ENCODE results near the gene BTRC. TPM values are rescaled to one million over a fixed set of nuclear protein-coding genes. Genes with fewer than 3 reads are reported as not detected.

BTRC gene
- total and polyA plus RNA-seq, 2 donors (not counting 3 experiments of a cell fraction or from before 2014, with no cell fraction given), result 11.6 to 18.5 TPM

DNA sequence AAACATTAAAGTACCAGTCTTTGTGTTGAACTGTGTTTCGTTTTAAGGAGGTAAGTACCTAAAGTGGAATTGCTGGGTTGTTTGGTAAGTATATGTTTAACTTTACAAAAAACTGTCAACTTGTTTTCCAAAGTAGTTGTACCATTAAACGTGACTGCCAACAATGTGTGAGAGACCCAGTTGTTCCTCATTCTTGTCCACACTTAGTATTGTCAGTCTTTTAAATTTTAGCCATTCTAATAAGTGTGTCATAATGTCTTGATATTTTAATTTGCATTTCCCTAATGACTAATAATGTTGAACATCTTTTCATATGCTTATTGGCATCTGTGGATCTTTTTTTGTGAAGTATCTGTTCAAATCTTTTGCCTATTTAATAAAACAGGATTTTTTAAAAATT is 159.8 kb downstream of the BTRC start:
- dilution Hi-C loops (cut with MboI; ENCODE audit: extremely low pct_ligation_motif_present, low sequenced_read_pairs), result no loop called here
- POLR2A ChIA-PET, result no interaction called here
- no peak overlapping the region for H3K9ac ChIP-seq (replicated peaks; ENCODE audit: extremely low read depth, insufficient read depth, low read length)
- H3K4me1 ChIP-seq (ENCODE audit: control insufficient read depth, extremely low read depth, insufficient read depth, low read length), result no peaks in the 10 kb centered on the region
- H3K27ac ChIP-seq (ENCODE audit: insufficient read depth, low read depth, low read length), result no peak overlapping the region
- intact Hi-C loops (cut with micrococcal nuclease), result no loop called here
- TF ChIP-seq EZH2 (IDR thresholded peaks at IDR 0.05; ENCODE audit: borderline replicate concordance, low read depth, low read length, severe bottlenecking) (no peak), FOS (IDR thresholded peaks at IDR 0.05; ENCODE audit: borderline replicate concordance, insufficient read depth, low read length) (no peak), POLR2AphosphoS5 (IDR thresholded peaks at IDR 0.05; ENCODE audit: insufficient read depth, low read depth, low read length) (no peak), POLR2A (IDR thresholded peaks at IDR 0.05; ENCODE audit: low read depth, low read length) (no peak), GATA2 (IDR thresholded peaks at IDR 0.05; ENCODE audit: insufficient read depth, insufficient read length, low read depth, low read length) (no peak), MYC (IDR thresholded peaks at IDR 0.05; ENCODE audit: low read depth, low read length) (no peak), CTCF (IDR thresholded peaks at IDR 0.05; ENCODE audit: extremely low read depth in 1 of 2, insufficient read depth in 1 of 2, low read depth in 1 of 2, low read length in 2 of 2) (no peak), JUN (IDR thresholded peaks at IDR 0.05; ENCODE audit: borderline replicate concordance, insufficient read depth, insufficient read length, low read depth) (no peak)
- TF ChIP-seq, protein P1, sequence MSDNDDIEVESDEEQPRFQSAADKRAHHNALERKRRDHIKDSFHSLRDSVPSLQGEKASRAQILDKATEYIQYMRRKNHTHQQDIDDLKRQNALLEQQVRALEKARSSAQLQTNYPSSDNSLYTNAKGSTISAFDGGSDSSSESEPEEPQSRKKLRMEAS (IDR thresholded peaks at IDR 0.05; ENCODE audit: insufficient read depth, insufficient read length), result no peak
- H3K9me3 ChIP-seq (replicated peaks; ENCODE audit: control insufficient read depth, insufficient read depth, low read length), result no peaks in the 10 kb centered on the region
- H3K9me1 ChIP-seq (replicated peaks; ENCODE audit: control insufficient read depth, extremely low read depth, insufficient read depth, low read length), result no peaks in the 10 kb centered on the region
- no peaks in the 10 kb centered on the region for H3K36me3 ChIP-seq (ENCODE audit: control insufficient read depth in 2 of 2, extremely low read depth in 1 of 2, insufficient read depth in 2 of 2, low read length in 2 of 2)
- H3K79me2 ChIP-seq (ENCODE audit: control insufficient read depth, insufficient read depth, low read length), result no peaks in the 10 kb centered on the region
- FAIRE-seq, result no peak
- H3K27me3 ChIP-seq (ENCODE audit: control insufficient read depth in 2 of 2, insufficient read depth in 2 of 2, low read length in 2 of 2), result no peaks in the 10 kb centered on the region
- H4K20me1 ChIP-seq (replicated peaks; ENCODE audit: control insufficient read depth, extremely low read depth, insufficient read depth, low read length), result no peaks in the 10 kb centered on the region
- DNase-seq (ENCODE audit: low read depth, low spot score), result no peak
- no peak overlapping the region for H3K4me3 ChIP-seq (replicated peaks in 1 of 3; ENCODE audit: insufficient read depth in 1 of 3, low read depth in 1 of 3, low read length in 3 of 3)
- H2AFZ ChIP-seq (ENCODE audit: low read depth, low read length), result no peak overlapping the region
- no peak overlapping the region for H3K4me2 ChIP-seq (ENCODE audit: insufficient read depth, low read length)
- BruUV-seq (replicated peaks), result no TSS peak
- CTCF ChIA-PET, result no interaction called here
